ENCODE data around the gene PTGS1. TPM values are rescaled to one million over a fixed set of nuclear protein-coding genes. Genes with fewer than 3 reads are reported as not detected.
A peak's percentile ranks its signal among the peaks of the same experiment; 100 is the strongest.

PTGS1 gene
- total RNA-seq, 1 donor from 2014 or later: 2.2 TPM

GRCh38 chr9:122338536-122338935 is 32.3 kb upstream of the PTGS1 start:
- no peak for TF ChIP-seq CTCF (conservative IDR thresholded peaks at IDR 0.05; ENCODE audit: low read depth, low read length)
- no peak for DNase-seq (ENCODE audit: low read depth)
- no peak overlapping the region for H3K4me3 ChIP-seq (ENCODE audit: low read depth, low read length)

GRCh38 chr9:122338994-122339393 is 31.8 kb upstream of the PTGS1 start:
- DNase-seq (ENCODE audit: low read depth): no peak
- H3K4me3 ChIP-seq (ENCODE audit: low read depth, low read length): no peak overlapping the region
- no peak for TF ChIP-seq CTCF (conservative IDR thresholded peaks at IDR 0.05; ENCODE audit: low read depth, low read length)

GRCh38 chr9:122339579-122339978 is 31.2 kb upstream of the PTGS1 start:
- no peak for DNase-seq (ENCODE audit: low read depth)
- TF ChIP-seq CTCF (conservative IDR thresholded peaks at IDR 0.05; ENCODE audit: low read depth, low read length): no peak
- H3K4me3 ChIP-seq (ENCODE audit: low read depth, low read length): no peak overlapping the region

GRCh38 chr9:122340161-122340560 is 30.7 kb upstream of the PTGS1 start:
- H3K4me3 ChIP-seq (ENCODE audit: low read depth, low read length): no peak overlapping the region
- no peak for DNase-seq (ENCODE audit: low read depth)

GRCh38 chr9:122342323-122343050 is 28.3 kb upstream of the PTGS1 start:
- no peak for TF ChIP-seq CTCF (conservative IDR thresholded peaks at IDR 0.05; ENCODE audit: low read depth, low read length)

More at GRCh38 chr9:122340161-122340560, 30.7 kb upstream of the PTGS1 start:
- no peak for TF ChIP-seq CTCF (conservative IDR thresholded peaks at IDR 0.05; ENCODE audit: low read depth, low read length)

GRCh38 chr9:122346478-122347347 is 24.1 kb upstream of the PTGS1 start:
- H3K4me3 ChIP-seq (ENCODE audit: low read depth, low read length): peak overlapping the region; percentile 60
- DNase-seq (ENCODE audit: low read depth): no peak
- no peak for TF ChIP-seq CTCF (conservative IDR thresholded peaks at IDR 0.05; ENCODE audit: low read depth, low read length)

More at GRCh38 chr9:122342323-122343050, 28.3 kb upstream of the PTGS1 start:
- DNase-seq (ENCODE audit: low read depth): no peak
- no peak overlapping the region for H3K4me3 ChIP-seq (ENCODE audit: low read depth, low read length)
